Hepatocyte (in vitro differentiated cells): ENCODE data around the gene ZP1.

Source experiments
- EZH2phosphoT487 ChIP-seq: fragments of 200-600 bp; sonication (generic); IDR thresholded peaks from one replicate; pipeline ENCODE4 v1.6.1; 2018; ENCODE audit warnings: antibody characterized with exemption, mild to moderate bottlenecking, low read depth, moderate library complexity; ENCODE audit not compliant: unreplicated experiment, severe bottlenecking
- TF ChIP-seq, protein P1 (sequence below): fragments of 200-600 bp; sonication (generic); IDR thresholded peaks from 2 replicates; pipeline ENCODE4 v1.5.1; 2016; ENCODE audit warnings: antibody characterized with exemption, mild to moderate bottlenecking; ENCODE audit not compliant: poor library complexity

GRCh38 chr11:60912851-60913528, 45.6 kb downstream of the ZP1 start:
- no peak for TF ChIP-seq EZH2phosphoT487
- TF ChIP-seq, protein P1, sequence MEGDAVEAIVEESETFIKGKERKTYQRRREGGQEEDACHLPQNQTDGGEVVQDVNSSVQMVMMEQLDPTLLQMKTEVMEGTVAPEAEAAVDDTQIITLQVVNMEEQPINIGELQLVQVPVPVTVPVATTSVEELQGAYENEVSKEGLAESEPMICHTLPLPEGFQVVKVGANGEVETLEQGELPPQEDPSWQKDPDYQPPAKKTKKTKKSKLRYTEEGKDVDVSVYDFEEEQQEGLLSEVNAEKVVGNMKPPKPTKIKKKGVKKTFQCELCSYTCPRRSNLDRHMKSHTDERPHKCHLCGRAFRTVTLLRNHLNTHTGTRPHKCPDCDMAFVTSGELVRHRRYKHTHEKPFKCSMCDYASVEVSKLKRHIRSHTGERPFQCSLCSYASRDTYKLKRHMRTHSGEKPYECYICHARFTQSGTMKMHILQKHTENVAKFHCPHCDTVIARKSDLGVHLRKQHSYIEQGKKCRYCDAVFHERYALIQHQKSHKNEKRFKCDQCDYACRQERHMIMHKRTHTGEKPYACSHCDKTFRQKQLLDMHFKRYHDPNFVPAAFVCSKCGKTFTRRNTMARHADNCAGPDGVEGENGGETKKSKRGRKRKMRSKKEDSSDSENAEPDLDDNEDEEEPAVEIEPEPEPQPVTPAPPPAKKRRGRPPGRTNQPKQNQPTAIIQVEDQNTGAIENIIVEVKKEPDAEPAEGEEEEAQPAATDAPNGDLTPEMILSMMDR = no peak
